T follicular helper cell (primary cell): ENCODE results near the gene POLD1.

Experiments used
- DNase-seq: peaks from one replicate; pipeline ENCODE4 v3.0.0-alpha.2; 2020; ENCODE audit warnings: low read depth

POLD1 gene

GRCh38 chr19:50466706-50467039 is 82.5 kb downstream of the POLD1 start:
- no peak for DNase-seq

- DNase-seq: no peak
These were observed 83.4 kb downstream of the POLD1 start for GRCh38 chr19:50467566-50467965.
